HEK293 (cell line): Measurements from ENCODE around the gene AKIP1.

Source experiments
- CTCF ChIA-PET: fragments of 350-600 bp; formaldehyde crosslinking; extraction: SDS; loops from one replicate; lab custom pipeline; 2021; ENCODE audit warnings: antibody characterized with exemption; lab: Yijun Ruan, JAX
- POLR2A ChIA-PET: fragments of 300-600 bp; formaldehyde crosslinking; extraction: SDS; loops from one replicate; lab custom pipeline; 2020; ENCODE audit warnings: antibody characterized with exemption, inconsistent platforms; lab: Yijun Ruan, JAX
- H3K27ac ChIP-seq: fragments of 200-500 bp; sonication (Bioruptor generic); 2 replicates; pipeline ENCODE4 v1.5.1; 2014; ENCODE audit warnings: low read depth, low read length, control low read depth, inconsistent platforms; ENCODE audit errors: extremely low read depth
- H3K36me3 ChIP-seq, 2 experiments: fragments of 200-500 bp in 1 of 2; sonication (Bioruptor generic) in 1 of 2; 1 replicate in 1 of 2; 2 replicates in 1 of 2; pipeline ENCODE4 v1.5.1; 2014 to 2017; ENCODE audit warnings: inconsistent platforms in 2 of 2, low read length in 2 of 2; ENCODE audit not compliant: control insufficient read depth in 2 of 2, insufficient read depth in 1 of 2
- H3K4me1 ChIP-seq: fragments of 200-500 bp; sonication (Bioruptor generic); 2 replicates; pipeline ENCODE4 v1.5.1; 2014; ENCODE audit warnings: mild to moderate bottlenecking, low read length, inconsistent platforms; ENCODE audit not compliant: control insufficient read depth, insufficient read depth
- H3K4me3 ChIP-seq: 2 replicates; pipeline ENCODE4 v1.5.1; 2011; ENCODE audit warnings: low read depth, mild to moderate bottlenecking, control low read depth, low read length, moderate library complexity
- H3K9me3 ChIP-seq: fragments of 200-500 bp; sonication (Bioruptor generic); 2 replicates; pipeline ENCODE4 v1.5.1; 2014; ENCODE audit warnings: low read depth, low read length, inconsistent platforms; ENCODE audit not compliant: control insufficient read depth, insufficient read depth
- ELK4 ChIP-seq: IDR thresholded peaks from 2 replicates; pipeline ENCODE4 v1.6.1; 2011; ENCODE audit warnings: mild to moderate bottlenecking, low read depth, low read length, borderline replicate concordance
- GLI4 ChIP-seq: fragments of 450-650 bp; formaldehyde crosslinking; IDR thresholded peaks from 2 replicates; pipeline ENCODE4 v1.5.1; 2016; ENCODE audit warnings: missing biosample characterization, missing genetic modification characterization
- KLF7 ChIP-seq: fragments of 450-650 bp; formaldehyde crosslinking; IDR thresholded peaks from 2 replicates; pipeline ENCODE4 v1.5.1; 2016; ENCODE audit warnings: missing biosample characterization, missing genetic modification characterization, borderline replicate concordance
- PRDM4 ChIP-seq: fragments of 450-650 bp; formaldehyde crosslinking; IDR thresholded peaks from 2 replicates; pipeline ENCODE4 v1.5.1; 2017; ENCODE audit warnings: missing biosample characterization, missing genetic modification characterization
- SCRT1 ChIP-seq: fragments of 450-650 bp; formaldehyde crosslinking; IDR thresholded peaks from 2 replicates; pipeline ENCODE4 v1.5.1; 2016; ENCODE audit warnings: missing biosample characterization, missing genetic modification characterization, borderline replicate concordance
- SCRT2 ChIP-seq: fragments of 450-650 bp; formaldehyde crosslinking; IDR thresholded peaks from 2 replicates; pipeline ENCODE4 v1.5.1; 2016; ENCODE audit warnings: missing biosample characterization, missing genetic modification characterization
- YY1 ChIP-seq: fragments of 450-650 bp; formaldehyde crosslinking; IDR thresholded peaks from 2 replicates; pipeline ENCODE4 v1.5.1; 2018; ENCODE audit warnings: missing biosample characterization, missing genetic modification characterization
- ZBTB20 ChIP-seq: fragments of 450-650 bp; formaldehyde crosslinking; IDR thresholded peaks from 2 replicates; pipeline ENCODE4 v1.5.1; 2016; ENCODE audit warnings: missing biosample characterization, missing genetic modification characterization
- ZIC2 ChIP-seq: fragments of 450-650 bp; formaldehyde crosslinking; IDR thresholded peaks from 2 replicates; pipeline ENCODE4 v1.5.1; 2016; ENCODE audit warnings: missing biosample characterization, missing genetic modification characterization
- ZNF16 ChIP-seq: fragments of 450-650 bp; formaldehyde crosslinking; IDR thresholded peaks from 2 replicates; pipeline ENCODE4 v1.5.1; 2016; ENCODE audit warnings: low read depth, missing biosample characterization, missing genetic modification characterization
- ZNF311 ChIP-seq: fragments of 450-650 bp; formaldehyde crosslinking; IDR thresholded peaks from 2 replicates; pipeline ENCODE4 v1.5.1; 2017; ENCODE audit warnings: missing biosample characterization, missing genetic modification characterization, borderline replicate concordance
- ZNF366 ChIP-seq: fragments of 450-650 bp; formaldehyde crosslinking; conservative IDR thresholded peaks from 2 replicates; pipeline ENCODE4 v1.5.1; 2016; ENCODE audit warnings: missing biosample characterization, missing genetic modification characterization
- ZNF521 ChIP-seq: fragments of 450-650 bp; formaldehyde crosslinking; IDR thresholded peaks from 2 replicates; pipeline ENCODE4 v1.5.1; 2017; ENCODE audit warnings: missing biosample characterization, mild to moderate bottlenecking, missing genetic modification characterization
- ZNF555 ChIP-seq: fragments of 450-650 bp; formaldehyde crosslinking; conservative IDR thresholded peaks from 2 replicates; pipeline ENCODE4 v1.5.1; 2017; ENCODE audit warnings: missing biosample characterization, mild to moderate bottlenecking, missing genetic modification characterization, inconsistent platforms
- ZNF558 ChIP-seq: fragments of 450-650 bp; formaldehyde crosslinking; IDR thresholded peaks from 2 replicates; pipeline ENCODE4 v1.5.1; 2016; ENCODE audit warnings: missing biosample characterization, missing genetic modification characterization
- ZNF776 ChIP-seq: fragments of 450-650 bp; formaldehyde crosslinking; IDR thresholded peaks from 2 replicates; pipeline ENCODE4 v1.5.0; 2017; ENCODE audit warnings: missing biosample characterization, missing genetic modification characterization, borderline replicate concordance
- ZSCAN30 ChIP-seq: fragments of 450-650 bp; IDR thresholded peaks from 2 replicates; pipeline ENCODE4 v1.5.1; 2018; ENCODE audit warnings: missing biosample characterization, mild to moderate bottlenecking, missing genetic modification characterization, moderate library complexity
- ZSCAN4 ChIP-seq: fragments of 450-650 bp; formaldehyde crosslinking; IDR thresholded peaks from 2 replicates; pipeline ENCODE4 v1.5.1; 2017; ENCODE audit warnings: missing biosample characterization, missing genetic modification characterization
- TF ChIP-seq, protein P1 (sequence below): fragments of 450-650 bp; formaldehyde crosslinking; IDR thresholded peaks from 2 replicates; pipeline ENCODE4 v1.5.1; 2016; ENCODE audit warnings: missing biosample characterization, missing genetic modification characterization, low read depth
- TF ChIP-seq, protein P2 (sequence below): fragments of 450-650 bp; formaldehyde crosslinking; IDR thresholded peaks from 2 replicates; pipeline ENCODE4 v1.5.1; 2016; ENCODE audit warnings: missing biosample characterization, missing genetic modification characterization

Gene AKIP1

DNA sequence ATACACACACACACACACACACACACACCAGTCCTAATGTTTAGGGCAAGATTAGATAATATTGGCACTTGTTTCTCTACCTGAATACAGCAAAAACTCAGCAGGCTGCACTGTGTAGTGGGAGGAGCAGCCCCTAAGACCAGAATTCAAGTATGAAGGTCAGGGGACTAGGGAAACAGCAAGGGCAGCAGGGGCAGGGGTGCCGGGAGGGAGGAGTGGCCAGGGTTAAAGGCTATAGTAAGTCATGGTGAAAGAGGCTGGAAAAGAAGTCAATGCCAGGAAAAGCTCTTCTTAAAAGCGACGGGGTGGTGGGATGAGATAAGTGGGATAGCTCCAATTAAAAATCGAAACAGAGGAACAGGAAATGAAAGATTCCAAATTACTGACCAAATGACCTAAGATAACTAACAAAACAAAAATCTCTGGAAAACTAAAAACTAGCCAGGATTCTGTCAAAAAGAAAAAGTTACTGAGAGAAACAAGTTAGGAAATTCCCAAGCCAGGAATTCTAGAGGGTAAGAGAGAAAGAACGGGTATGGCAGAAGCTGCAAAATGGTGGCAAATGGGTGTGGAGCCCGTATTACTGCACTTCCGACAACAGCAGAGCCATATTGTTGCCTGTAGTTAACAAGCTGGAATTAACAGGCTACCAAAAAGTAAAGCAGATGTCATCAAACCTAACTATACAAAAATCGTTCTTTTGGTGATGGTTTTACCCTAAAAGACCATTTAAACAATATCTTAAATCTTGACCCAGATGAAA lies 30.5 kb downstream of the AKIP1 start (continued):
- no peak for TF ChIP-seq YY1 (tag by site-specific recombination)
- no peak for TF ChIP-seq ZNF776

- CTCF ChIA-PET, result interaction anchor here (0.5 to 2.2 kb wide), 2 partner anchors 17 to 51 kb away, joined by 3 to 10 read pairs; no protein-coding TSS in a partner anchor
- H3K4me1 ChIP-seq, result no peaks in the 10 kb centered on the region
- no peaks in the 10 kb centered on the region for H3K9me3 ChIP-seq
- POLR2A ChIA-PET, result no interaction called here
- peaks cover 0 to 11% of the 10 kb centered on the region in 2 experiments; a peak in 1 of 3 replicates for H3K36me3 ChIP-seq
- H3K27ac ChIP-seq, result no peak within 1 kb of the TSS
- no peak within 1 kb of the TSS for H3K4me3 ChIP-seq
- TF ChIP-seq, protein P1, sequence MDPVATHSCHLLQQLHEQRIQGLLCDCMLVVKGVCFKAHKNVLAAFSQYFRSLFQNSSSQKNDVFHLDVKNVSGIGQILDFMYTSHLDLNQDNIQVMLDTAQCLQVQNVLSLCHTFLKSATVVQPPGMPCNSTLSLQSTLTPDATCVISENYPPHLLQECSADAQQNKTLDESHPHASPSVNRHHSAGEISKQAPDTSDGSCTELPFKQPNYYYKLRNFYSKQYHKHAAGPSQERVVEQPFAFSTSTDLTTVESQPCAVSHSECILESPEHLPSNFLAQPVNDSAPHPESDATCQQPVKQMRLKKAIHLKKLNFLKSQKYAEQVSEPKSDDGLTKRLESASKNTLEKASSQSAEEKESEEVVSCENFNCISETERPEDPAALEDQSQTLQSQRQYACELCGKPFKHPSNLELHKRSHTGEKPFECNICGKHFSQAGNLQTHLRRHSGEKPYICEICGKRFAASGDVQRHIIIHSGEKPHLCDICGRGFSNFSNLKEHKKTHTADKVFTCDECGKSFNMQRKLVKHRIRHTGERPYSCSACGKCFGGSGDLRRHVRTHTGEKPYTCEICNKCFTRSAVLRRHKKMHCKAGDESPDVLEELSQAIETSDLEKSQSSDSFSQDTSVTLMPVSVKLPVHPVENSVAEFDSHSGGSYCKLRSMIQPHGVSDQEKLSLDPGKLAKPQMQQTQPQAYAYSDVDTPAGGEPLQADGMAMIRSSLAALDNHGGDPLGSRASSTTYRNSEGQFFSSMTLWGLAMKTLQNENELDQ, result no peak
- TF ChIP-seq KLF7 (tag by site-specific recombination) (no peak), SCRT1 (no peak), ZNF521 (tag by site-specific recombination) (no peak), ZNF366 (tag by site-specific recombination) (no peak), ZIC2 (tag by site-specific recombination) (no peak), ZBTB20 (tag by site-specific recombination) (no peak), ZNF558 (tag by site-specific recombination) (no peak), PRDM4 (tag by site-specific recombination) (no peak), ZNF16 (tag by site-specific recombination) (no peak), ZSCAN30 (tag by site-specific recombination) (no peak), SCRT2 (tag by site-specific recombination) (no peak), ZNF555 (tag by site-specific recombination) (no peak), ZSCAN4 (tag by site-specific recombination) (no peak), ELK4 (no peak), GLI4 (tag by site-specific recombination) (no peak), ZNF311 (tag by site-specific recombination) (no peak)
- TF ChIP-seq, protein P2, sequence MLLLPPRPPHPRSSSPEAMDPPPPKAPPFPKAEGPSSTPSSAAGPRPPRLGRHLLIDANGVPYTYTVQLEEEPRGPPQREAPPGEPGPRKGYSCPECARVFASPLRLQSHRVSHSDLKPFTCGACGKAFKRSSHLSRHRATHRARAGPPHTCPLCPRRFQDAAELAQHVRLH (tag by site-specific recombination), result no peak
- TF ChIP-seq, all 188 proteins: peak for 0
Measured at GRCh38 chr11:8942518-8943066, 31.6 kb downstream of the AKIP1 start, which contains the start of gene ASCL3. TSS of gene ASCL3 (minus strand) at chr11:8943016. CDS start at chr11:8938161, 4,855 bp downstream.
